GM18507 (cell line): ENCODE measurements around the gene PLD3.
"Not testable (repeated sequence)": the region's sequence is repeated elsewhere in the genome, so short reads cannot be mapped to it uniquely, and the experiment has no call there.

Source experiments
- DNase-seq: peaks from one replicate; pipeline ENCODE4 v3.0.0; 2011; ENCODE audit warnings: low read depth; ENCODE audit not compliant: insufficient read length; ENCODE audit errors: extremely low spot score
- FAIRE-seq: peaks from 2 replicates; lab custom pipeline; 2011; peaks lifted over from hg19 to GRCh38; lab: Jason Lieb, UNC

Gene PLD3

GRCh38 chr19:40360020-40360707, 11.7 kb downstream of the PLD3 start:
- DNase-seq (no peak), FAIRE-seq (no peak)

- FAIRE-seq (no peak), DNase-seq (no peak)
Observed at GRCh38 chr19:40360708-40361241, 12.3 kb downstream of the PLD3 start.

GRCh38 chr19:40362160-40362559, 13.7 kb downstream of the PLD3 start:
- DNase-seq, result no peak
- FAIRE-seq, result no peak

GRCh38 chr19:40363069-40363468, 14.6 kb downstream of the PLD3 start:
- DNase-seq (no peak), FAIRE-seq (no peak)

GRCh38 chr19:40365010-40365409, 16.5 kb downstream of the PLD3 start:
- DNase-seq, result no peak
- no peak for FAIRE-seq

- FAIRE-seq, result no peak
Observed at GRCh38 chr19:40365613-40366401, 17.3 kb downstream of the PLD3 start.

GRCh38 chr19:40366697-40367561, 18.4 kb downstream of the PLD3 start:
- no peak for FAIRE-seq

More at GRCh38 chr19:40365613-40366401, 17.3 kb downstream of the PLD3 start:
- peak; percentile 60 for DNase-seq

GRCh38 chr19:40367577-40368434, 19.3 kb downstream of the PLD3 start:
- FAIRE-seq (no peak), DNase-seq (no peak)

More at GRCh38 chr19:40366697-40367561, 18.4 kb downstream of the PLD3 start:
- DNase-seq, result no peak

GRCh38 chr19:40369797-40370196, 21.3 kb downstream of the PLD3 start:
- DNase-seq (no peak), FAIRE-seq (no peak)

GRCh38 chr19:40370253-40370652, 21.8 kb downstream of the PLD3 start:
- FAIRE-seq, DNase-seq: not testable (repeated sequence)

GRCh38 chr19:40370997-40371801, 22.7 kb downstream of the PLD3 start:
- FAIRE-seq (no peak), DNase-seq (no peak)

GRCh38 chr19:40371802-40372122, 23.3 kb downstream of the PLD3 start:
- FAIRE-seq, result no peak
- DNase-seq, result no peak

GRCh38 chr19:40374084-40374483, 25.6 kb downstream of the PLD3 start:
- no peak for DNase-seq
- no peak for FAIRE-seq

- FAIRE-seq (no peak), DNase-seq (no peak)
Observed at GRCh38 chr19:40376286-40376862, 27.9 kb downstream of the PLD3 start.

- FAIRE-seq (no peak), DNase-seq (no peak)
Observed at GRCh38 chr19:40377876-40378385, 29.4 kb downstream of the PLD3 start.

- DNase-seq (no peak), FAIRE-seq (no peak)
Observed at GRCh38 chr19:40378509-40378908, 30.0 kb downstream of the PLD3 start.

GRCh38 chr19:40379446-40380198, 31.1 kb downstream of the PLD3 start:
- DNase-seq, result no peak
- FAIRE-seq, result no peak
